ENCODE measurements around the gene GPR83.
"Not testable (repeated sequence)": the region's sequence is repeated elsewhere in the genome, so short reads cannot be mapped to it uniquely, and the experiment has no call there.

Gene GPR83

GRCh38 chr11:94400050-94400449 is 1.2 kb downstream of the GPR83 start:
- no peak overlapping the region for H2BK120ac ChIP-seq (ENCODE audit: low read depth, low read length)

GRCh38 chr11:94398101-94398500 is 3.1 kb downstream of the GPR83 start:
- Histone ChIP-seq H2AK5ac (ENCODE audit: low read depth, low read length) (no peak overlapping the region), H2BK15ac (ENCODE audit: low read length) (no peak overlapping the region), H2AFZ (ENCODE audit: low read length) (no peak overlapping the region), H3K18ac (ENCODE audit: low read length) (no peak overlapping the region), H3K36me3 (replicated peaks in 1 of 2; ENCODE audit: control insufficient read depth in 2 of 2, insufficient read depth in 2 of 2, low read length in 2 of 2) (no peaks in the 10 kb centered on the region), H3K4ac (ENCODE audit: low read length) (no peak overlapping the region), H2BK5ac (ENCODE audit: low read length) (no peak overlapping the region), H2BK12ac (ENCODE audit: low read length) (no peak overlapping the region), H3K27me3 (ENCODE audit: control insufficient read depth in 3 of 3, insufficient read depth in 3 of 3, low read depth in 1 of 3, low read length in 3 of 3) (peaks cover 6 to 65% (median 28%) of the 10 kb centered on the region in 3 experiments), H3K4me3 (ENCODE audit: low read length in 2 of 2) (no peak overlapping the region), H2BK120ac (ENCODE audit: low read depth, low read length) (no peak overlapping the region), H3K14ac (ENCODE audit: low read length) (no peak overlapping the region), H3K9me3 (replicated peaks in 1 of 2; ENCODE audit: control insufficient read depth in 2 of 2, insufficient read depth in 1 of 2, low read depth in 1 of 2, low read length in 2 of 2) (peaks cover 0 to 2% of the 10 kb centered on the region in 2 donors), H3K27ac (replicated peaks; ENCODE audit: low read length) (no peak overlapping the region), H3K79me1 (ENCODE audit: low read depth, low read length) (no peaks in the 10 kb centered on the region), H3K23ac (ENCODE audit: low read depth, low read length, poor library complexity) (no peak overlapping the region), H4K91ac (ENCODE audit: low read depth, low read length, poor library complexity) (no peak overlapping the region), H3K9ac (ENCODE audit: low read depth, low read length, poor library complexity) (no peak overlapping the region), H4K8ac (ENCODE audit: low read depth, low read length) (no peak overlapping the region), H3K4me2 (ENCODE audit: insufficient read depth, low read length, poor library complexity, severe bottlenecking) (no peak overlapping the region), H3K4me1 (ENCODE audit: control insufficient read depth in 2 of 2, insufficient read depth in 1 of 2, low read depth in 1 of 2, low read length in 2 of 2) (peaks cover 0 to 6% of the 10 kb centered on the region in 2 donors)
- no peak for DNase-seq (ENCODE audit: low spot score)
- no CpG with 5 or more reads among the region's 5 CpGs for WGBS, 2 donors (ENCODE audit: extremely low coverage in 2 of 2, insufficient read length in 2 of 2, insufficient replicate concordance in 1 of 2)

More at GRCh38 chr11:94400050-94400449, 1.2 kb downstream of the GPR83 start:
- DNase-seq (ENCODE audit: low spot score): no peak
- H3K4me2 ChIP-seq (ENCODE audit: insufficient read depth, low read length, poor library complexity, severe bottlenecking): no peak overlapping the region
- no peak overlapping the region for H3K23ac ChIP-seq (ENCODE audit: low read depth, low read length, poor library complexity)
- H2BK15ac ChIP-seq (ENCODE audit: low read length): no peak overlapping the region
- no peak overlapping the region for H3K4ac ChIP-seq (ENCODE audit: low read length)
- no peak overlapping the region for H4K8ac ChIP-seq (ENCODE audit: low read depth, low read length)
- WGBS, 2 donors (ENCODE audit: extremely low coverage in 2 of 2, insufficient read length in 2 of 2, insufficient replicate concordance in 1 of 2): no CpG with 5 or more reads among the region's 4 CpGs
- H3K36me3 ChIP-seq (replicated peaks in 1 of 2; ENCODE audit: control insufficient read depth in 2 of 2, insufficient read depth in 2 of 2, low read length in 2 of 2): no peaks in the 10 kb centered on the region
- no peak overlapping the region for H2BK12ac ChIP-seq (ENCODE audit: low read length)
- H3K27me3 ChIP-seq (ENCODE audit: control insufficient read depth in 3 of 3, insufficient read depth in 3 of 3, low read depth in 1 of 3, low read length in 3 of 3): peaks cover 6 to 64% (median 28%) of the 10 kb centered on the region in 3 experiments
- H3K4me1 ChIP-seq (ENCODE audit: control insufficient read depth in 2 of 2, insufficient read depth in 1 of 2, low read depth in 1 of 2, low read length in 2 of 2): peaks cover 0 to 6% of the 10 kb centered on the region in 2 donors
- no peak overlapping the region for H3K4me3 ChIP-seq (ENCODE audit: low read length in 2 of 2)
- no peak overlapping the region for H3K14ac ChIP-seq (ENCODE audit: low read length)
- H2BK5ac ChIP-seq (ENCODE audit: low read length): no peak overlapping the region
- no peak overlapping the region for H3K27ac ChIP-seq (replicated peaks; ENCODE audit: low read length)
- no peaks in the 10 kb centered on the region for H3K79me1 ChIP-seq (ENCODE audit: low read depth, low read length)
- no peak overlapping the region for H3K9ac ChIP-seq (ENCODE audit: low read depth, low read length, poor library complexity)
- no peak overlapping the region for H4K91ac ChIP-seq (ENCODE audit: low read depth, low read length, poor library complexity)
- no peak overlapping the region for H2AFZ ChIP-seq (ENCODE audit: low read length)
- no peak overlapping the region for H3K18ac ChIP-seq (ENCODE audit: low read length)
- no peak overlapping the region for H2AK5ac ChIP-seq (ENCODE audit: low read depth, low read length)
- H3K9me3 ChIP-seq (replicated peaks in 1 of 2; ENCODE audit: control insufficient read depth in 2 of 2, insufficient read depth in 1 of 2, low read depth in 1 of 2, low read length in 2 of 2): peaks cover 0 to 2% of the 10 kb centered on the region in 2 donors

DNA sequence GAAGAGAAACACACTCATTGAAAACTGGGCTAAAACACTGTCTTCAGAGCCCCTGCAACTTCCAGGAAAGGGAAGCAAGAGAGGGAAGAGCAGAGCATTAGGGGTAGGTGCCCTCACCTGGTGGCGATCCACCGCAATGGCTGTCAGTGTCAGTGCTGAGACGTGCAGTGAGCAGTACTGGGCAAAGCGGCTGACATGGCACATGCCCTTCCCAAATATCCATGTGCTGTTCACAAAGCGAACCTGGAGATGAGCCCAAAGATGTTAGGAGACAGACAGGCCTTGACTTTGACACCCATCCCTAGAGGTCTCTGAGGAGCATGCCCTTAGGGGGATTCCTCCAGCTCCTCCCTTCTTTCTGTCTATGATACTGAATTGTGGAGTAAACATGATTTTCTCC is 4.9 kb downstream of the GPR83 start:
- Histone ChIP-seq H3K14ac (ENCODE audit: low read length) (no peak overlapping the region), H2AFZ (ENCODE audit: low read length) (no peak overlapping the region)
- WGBS, 2 donors (ENCODE audit: extremely low coverage in 2 of 2, insufficient read length in 2 of 2, insufficient replicate concordance in 1 of 2): no CpG with 5 or more reads among the region's 5 CpGs

GRCh38 chr11:94391937-94392336 is 9.3 kb downstream of the GPR83 start:
- H2BK12ac ChIP-seq (ENCODE audit: low read length); H3K36me3 ChIP-seq (replicated peaks in 1 of 2; ENCODE audit: control insufficient read depth in 2 of 2, insufficient read depth in 2 of 2, low read length in 2 of 2); H2AFZ ChIP-seq (ENCODE audit: low read length); H3K4me3 ChIP-seq (ENCODE audit: low read length in 2 of 2); H3K23ac ChIP-seq (ENCODE audit: low read depth, low read length, poor library complexity); H2BK120ac ChIP-seq (ENCODE audit: low read depth, low read length); H2AK5ac ChIP-seq (ENCODE audit: low read depth, low read length); H3K14ac ChIP-seq (ENCODE audit: low read length); H3K27ac ChIP-seq (replicated peaks; ENCODE audit: low read length); H2BK15ac ChIP-seq (ENCODE audit: low read length); H3K9ac ChIP-seq (ENCODE audit: low read depth, low read length, poor library complexity); H3K18ac ChIP-seq (ENCODE audit: low read length); H4K91ac ChIP-seq (ENCODE audit: low read depth, low read length, poor library complexity); H4K8ac ChIP-seq (ENCODE audit: low read depth, low read length); H3K9me3 ChIP-seq (replicated peaks in 1 of 2; ENCODE audit: control insufficient read depth in 2 of 2, insufficient read depth in 1 of 2, low read depth in 1 of 2, low read length in 2 of 2); H3K4me2 ChIP-seq (ENCODE audit: insufficient read depth, low read length, poor library complexity, severe bottlenecking); H3K79me1 ChIP-seq (ENCODE audit: low read depth, low read length); DNase-seq (ENCODE audit: low spot score); H3K4ac ChIP-seq (ENCODE audit: low read length); H2BK5ac ChIP-seq (ENCODE audit: low read length); H3K4me1 ChIP-seq (ENCODE audit: control insufficient read depth in 2 of 2, insufficient read depth in 1 of 2, low read depth in 1 of 2, low read length in 2 of 2): not testable (repeated sequence)
- peaks cover 0 to 14% (median 0%) of the 10 kb centered on the region in 3 experiments for H3K27me3 ChIP-seq (ENCODE audit: control insufficient read depth in 3 of 3, insufficient read depth in 3 of 3, low read depth in 1 of 3, low read length in 3 of 3)
- WGBS, 2 donors (ENCODE audit: extremely low coverage in 2 of 2, insufficient read length in 2 of 2, insufficient replicate concordance in 1 of 2): no CpG with 5 or more reads among the region's 4 CpGs

More for the DNA sequence above, 4.9 kb downstream of the GPR83 start:
- Histone ChIP-seq H3K36me3 (replicated peaks in 1 of 2; ENCODE audit: control insufficient read depth in 2 of 2, insufficient read depth in 2 of 2, low read length in 2 of 2) (no peaks in the 10 kb centered on the region), H2BK120ac (ENCODE audit: low read depth, low read length) (no peak overlapping the region), H3K9ac (ENCODE audit: low read depth, low read length, poor library complexity) (no peak overlapping the region), H3K27ac (replicated peaks; ENCODE audit: low read length) (no peak overlapping the region), H3K27me3 (ENCODE audit: control insufficient read depth in 3 of 3, insufficient read depth in 3 of 3, low read depth in 1 of 3, low read length in 3 of 3) (peaks cover 6 to 52% (median 18%) of the 10 kb centered on the region in 3 experiments), H3K79me1 (ENCODE audit: low read depth, low read length) (no peaks in the 10 kb centered on the region), H2BK12ac (ENCODE audit: low read length) (no peak overlapping the region), H3K18ac (ENCODE audit: low read length) (no peak overlapping the region), H2BK5ac (ENCODE audit: low read length) (no peak overlapping the region), H2BK15ac (ENCODE audit: low read length) (no peak overlapping the region), H3K23ac (ENCODE audit: low read depth, low read length, poor library complexity) (no peak overlapping the region), H4K8ac (ENCODE audit: low read depth, low read length) (no peak overlapping the region), H4K91ac (ENCODE audit: low read depth, low read length, poor library complexity) (no peak overlapping the region), H3K4me1 (ENCODE audit: control insufficient read depth in 2 of 2, insufficient read depth in 1 of 2, low read depth in 1 of 2, low read length in 2 of 2) (peaks cover 0 to 3% of the 10 kb centered on the region in 2 donors), H3K4me2 (ENCODE audit: insufficient read depth, low read length, poor library complexity, severe bottlenecking) (no peak overlapping the region), H3K4ac (ENCODE audit: low read length) (no peak overlapping the region), H2AK5ac (ENCODE audit: low read depth, low read length) (no peak overlapping the region), H3K4me3 (ENCODE audit: low read length in 2 of 2) (no peak overlapping the region), H3K9me3 (replicated peaks in 1 of 2; ENCODE audit: control insufficient read depth in 2 of 2, insufficient read depth in 1 of 2, low read depth in 1 of 2, low read length in 2 of 2) (no peaks in the 10 kb centered on the region)
- no peak for DNase-seq (ENCODE audit: low spot score)

Measured in neuronal stem cell (in vitro differentiated cells).